Body of pancreas (tissue), 4 donors: ENCODE results near the gene ANTXR1. TPM values are rescaled to one million over a fixed set of nuclear protein-coding genes. Genes with fewer than 3 reads are reported as not detected.

Experiments used
- ATAC-seq: fragments of 150-250 bp; one replicate; pipeline ENCODE4 v1.9.1; 2016
- DNase-seq, 4 donors: peaks; one replicate each; pipeline ENCODE4 v3.0.0-alpha.2; 2019
- H3K27ac ChIP-seq, 4 donors: fragments of 200-600 bp; sonication (generic); 1 replicate in 3 of 4; 2 replicates in 1 of 4; pipeline versions ENCODE4 v1.5.1 to v1.6.1; 2016 to 2019; ENCODE audit warnings: mild to moderate bottlenecking in 1 of 4, mixed read lengths in 1 of 4, moderate library complexity in 1 of 4
- H3K27me3 ChIP-seq, 2 donors: fragments of 200-600 bp; sonication (generic); one replicate each; pipeline ENCODE4 v1.6.0; 2016; ENCODE audit warnings: mild to moderate bottlenecking in 1 of 2
- H3K36me3 ChIP-seq, 2 donors: fragments of 200-600 bp; sonication (generic); replicated peaks in 1 of 2; 2 replicates each; pipeline ENCODE4 v1.5.1; 2016; ENCODE audit warnings: low read depth in 2 of 2; ENCODE audit not compliant: insufficient read depth in 1 of 2
- H3K4me1 ChIP-seq: fragments of 200-600 bp; sonication (generic); one replicate; pipeline ENCODE4 v1.6.0; 2016
- H3K4me3 ChIP-seq, 2 donors: fragments of 200-600 bp; sonication (generic); 1 replicate in 1 of 2; 2 replicates in 1 of 2; pipeline ENCODE4 v1.5.1; 2016 to 2019
- H3K9me3 ChIP-seq, 3 donors: fragments of 200-600 bp; sonication (generic); 1 replicate in 2 of 3; 2 replicates in 1 of 3; pipeline ENCODE4 v1.5.1; 2016
- POLR2A ChIP-seq, 3 donors: fragments of 450-650 bp; IDR thresholded peaks; one replicate each; pipeline ENCODE4 v1.6.1; 2016; ENCODE audit warnings: antibody characterized with exemption in 3 of 3, mild to moderate bottlenecking in 2 of 3
- WGBS, 2 donors: methylation state at CpG; one replicate each; pipeline ENCODE4 v1.1.5; 2017; 5-methylcytosine and 5-hydroxymethylcytosine counted together
- intact Hi-C: fragments of 100-400 bp; cut with DNase I; formaldehyde crosslinking; loops from one replicate; pipeline ENCODE4 v1.15.1; 2023
- total RNA-seq, 2 donors: library from RNA; depleted of rRNA; stranded (reverse); fragments of >200 nt; gene quantifications; one replicate each; pipeline ENCODE4 v1.1.0, GENCODE V29; 2016
- TF ChIP-seq, protein P1 (sequence below), 7 experiments: fragments of 450-650 bp in 4 of 7; fragments of 200-600 bp in 3 of 7; sonication (generic) in 3 of 7; IDR thresholded peaks; one replicate each; pipeline ENCODE4 v1.5.1; 2016 to 2019; ENCODE audit warnings: antibody characterized with exemption in 7 of 7

The ANTXR1 gene
- total RNA-seq, 2 donors from 2014 or later, result 9.3 to 11.2 TPM

DNA sequence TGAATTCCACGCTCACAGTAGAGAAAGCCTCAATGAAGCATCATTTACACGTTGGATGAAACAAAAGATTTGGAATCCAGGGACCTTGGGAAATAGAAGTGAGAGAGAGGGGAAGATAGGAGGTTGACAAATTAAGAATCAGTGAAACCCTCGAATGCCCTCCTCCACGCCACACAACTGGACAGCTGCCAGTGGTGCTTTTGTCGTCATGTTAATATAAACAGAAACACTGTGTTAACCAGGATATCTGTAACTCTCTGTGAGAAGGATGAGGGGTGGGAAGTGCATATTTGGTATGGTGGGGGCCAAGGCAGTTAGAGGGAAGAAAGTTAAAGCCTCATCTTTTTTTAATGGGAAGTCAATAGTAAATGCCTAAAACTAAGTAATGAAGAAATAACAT is 265.4 kb downstream of the ANTXR1 start:
- intact Hi-C loops, result no loop called here
- DNase-seq (no peak), ATAC-seq (no peak)
- Histone ChIP-seq H3K4me3 (no peak overlapping the region), H3K9me3 (no peaks in the 10 kb centered on the region), H3K4me1 (no peaks in the 10 kb centered on the region), H3K27ac (no peak overlapping the region), H3K27me3 (no peaks in the 10 kb centered on the region), H3K36me3 (no peaks in the 10 kb centered on the region)
- TF ChIP-seq, protein P1, sequence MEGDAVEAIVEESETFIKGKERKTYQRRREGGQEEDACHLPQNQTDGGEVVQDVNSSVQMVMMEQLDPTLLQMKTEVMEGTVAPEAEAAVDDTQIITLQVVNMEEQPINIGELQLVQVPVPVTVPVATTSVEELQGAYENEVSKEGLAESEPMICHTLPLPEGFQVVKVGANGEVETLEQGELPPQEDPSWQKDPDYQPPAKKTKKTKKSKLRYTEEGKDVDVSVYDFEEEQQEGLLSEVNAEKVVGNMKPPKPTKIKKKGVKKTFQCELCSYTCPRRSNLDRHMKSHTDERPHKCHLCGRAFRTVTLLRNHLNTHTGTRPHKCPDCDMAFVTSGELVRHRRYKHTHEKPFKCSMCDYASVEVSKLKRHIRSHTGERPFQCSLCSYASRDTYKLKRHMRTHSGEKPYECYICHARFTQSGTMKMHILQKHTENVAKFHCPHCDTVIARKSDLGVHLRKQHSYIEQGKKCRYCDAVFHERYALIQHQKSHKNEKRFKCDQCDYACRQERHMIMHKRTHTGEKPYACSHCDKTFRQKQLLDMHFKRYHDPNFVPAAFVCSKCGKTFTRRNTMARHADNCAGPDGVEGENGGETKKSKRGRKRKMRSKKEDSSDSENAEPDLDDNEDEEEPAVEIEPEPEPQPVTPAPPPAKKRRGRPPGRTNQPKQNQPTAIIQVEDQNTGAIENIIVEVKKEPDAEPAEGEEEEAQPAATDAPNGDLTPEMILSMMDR (IDR thresholded peaks at IDR 0.05), result no peak
- no peak for TF ChIP-seq POLR2A (IDR thresholded peaks at IDR 0.05)
- WGBS, 2 donors, result 37 to 58% methylated on average over 5 of the region's 5 CpGs

DNA sequence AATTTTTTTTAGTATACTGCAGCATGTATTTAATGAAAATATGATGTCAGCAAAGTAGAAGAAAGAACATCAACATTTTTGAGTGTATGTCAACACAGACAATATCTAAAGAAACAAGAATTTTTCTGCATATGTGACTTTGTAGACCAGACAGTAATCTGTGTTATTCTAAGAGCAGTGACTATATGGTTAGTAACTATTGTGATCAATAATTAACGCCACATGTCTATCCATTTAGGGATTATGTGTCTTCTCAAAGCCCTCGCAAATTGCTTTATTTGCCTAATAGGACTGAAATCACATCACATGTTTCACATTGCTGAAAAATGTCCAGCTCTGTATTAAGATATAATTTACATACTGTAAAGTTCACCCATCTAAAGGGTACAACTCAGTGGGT is 266.2 kb downstream of the ANTXR1 start:
- no peaks in the 10 kb centered on the region for H3K27me3 ChIP-seq
- H3K4me1 ChIP-seq, result no peaks in the 10 kb centered on the region
- no peak overlapping the region for H3K4me3 ChIP-seq
- DNase-seq, result no peak
- no peak for TF ChIP-seq POLR2A (IDR thresholded peaks at IDR 0.05)
- TF ChIP-seq, protein P1 (IDR thresholded peaks at IDR 0.05), result no peak
- intact Hi-C loops, result no loop called here
- H3K27ac ChIP-seq, result no peak overlapping the region
- no peak for ATAC-seq
- WGBS, 2 donors, result 80 to 81% methylated on average over 2 of the region's 2 CpGs
- no peaks in the 10 kb centered on the region for H3K36me3 ChIP-seq
- no peaks in the 10 kb centered on the region for H3K9me3 ChIP-seq

DNA sequence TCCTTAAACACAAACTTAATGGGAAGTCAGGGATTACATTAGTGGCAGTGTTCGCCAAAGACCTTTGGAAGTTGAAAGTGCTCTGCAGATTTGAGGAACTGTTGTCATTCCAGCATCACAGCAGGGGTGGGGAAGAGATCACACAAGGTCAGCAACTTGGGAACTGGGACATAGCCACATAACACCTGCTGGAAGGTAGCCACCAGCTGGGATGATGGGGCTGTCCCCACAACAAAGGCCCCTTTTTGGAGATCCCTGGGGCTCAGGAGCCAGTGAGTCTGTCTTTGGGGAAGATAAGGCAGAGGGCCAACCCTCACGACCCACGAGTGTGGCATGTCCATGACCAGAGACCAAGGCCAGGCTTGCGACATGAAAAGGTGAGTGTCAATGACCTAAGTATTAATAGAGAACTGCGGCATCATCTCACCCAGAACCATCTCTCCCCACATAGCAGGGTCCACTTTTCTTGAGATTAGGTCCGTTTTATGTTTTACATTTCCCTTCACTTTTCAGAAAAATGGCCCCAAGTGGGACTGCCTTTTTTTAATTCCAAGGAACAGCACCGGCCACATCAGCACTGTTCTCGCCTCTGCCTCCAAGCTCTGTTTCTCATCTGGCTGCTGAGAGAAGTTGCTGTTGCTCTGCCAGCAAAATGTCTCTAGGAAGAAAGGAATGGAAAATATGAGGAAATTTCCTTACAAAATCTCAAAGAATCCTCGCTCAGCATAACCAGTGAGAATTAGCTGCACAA is 267.1 kb downstream of the ANTXR1 start:
- Histone ChIP-seq H3K9me3 (no peaks in the 10 kb centered on the region), H3K36me3 (no peaks in the 10 kb centered on the region), H3K27me3 (no peaks in the 10 kb centered on the region), H3K4me3 (no peak overlapping the region), H3K4me1 (no peaks in the 10 kb centered on the region), H3K27ac (no peak overlapping the region)
- no peak for DNase-seq
- WGBS, 2 donors, result 70 to 71% methylated on average over 9 of the region's 9 CpGs
- intact Hi-C loops, result no loop called here
- TF ChIP-seq, protein P1 (IDR thresholded peaks at IDR 0.05), result no peak
- TF ChIP-seq POLR2A (IDR thresholded peaks at IDR 0.05), result no peak
- ATAC-seq, result no peak

DNA sequence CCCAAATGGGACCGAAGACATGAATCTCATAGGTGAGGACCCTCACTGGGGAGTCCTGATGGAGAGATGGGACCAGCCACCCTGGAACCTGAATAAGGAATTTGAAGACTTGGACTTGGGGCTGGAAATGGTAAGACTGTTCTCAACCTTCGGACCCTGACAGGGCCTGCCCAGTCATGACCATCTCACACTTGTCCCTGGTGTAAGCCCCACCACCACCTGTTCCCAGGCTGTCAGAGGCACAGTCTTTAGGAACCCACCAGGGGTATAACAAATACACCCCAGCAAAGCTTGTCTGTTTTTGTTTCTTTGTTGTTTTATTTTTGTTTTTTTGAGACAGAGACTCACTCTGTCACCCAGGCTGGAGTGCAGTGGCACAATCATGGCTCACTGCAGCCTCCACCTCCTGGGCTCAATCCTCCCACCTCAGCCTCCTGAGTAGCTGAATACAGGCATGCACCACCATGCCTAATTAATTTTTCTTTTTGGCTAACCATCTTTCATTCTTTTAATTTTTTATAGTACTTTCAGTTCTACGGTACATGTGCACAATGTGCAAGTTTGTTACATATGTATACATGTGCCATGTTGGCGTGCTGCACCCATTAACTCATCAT is 267.9 kb downstream of the ANTXR1 start:
- ATAC-seq, result no peak

More for the DNA sequence above, 267.9 kb downstream of the ANTXR1 start:
- Histone ChIP-seq H3K27ac (no peak overlapping the region), H3K27me3 (no peaks in the 10 kb centered on the region), H3K4me3 (no peak overlapping the region), H3K36me3 (no peaks in the 10 kb centered on the region), H3K4me1 (no peaks in the 10 kb centered on the region), H3K9me3 (no peaks in the 10 kb centered on the region)
- TF ChIP-seq, protein P1 (IDR thresholded peaks at IDR 0.05), result no peak
- TF ChIP-seq POLR2A (IDR thresholded peaks at IDR 0.05), result no peak
- intact Hi-C loops, result no loop called here
- WGBS, 2 donors, result 90 to 93% methylated on average over 4 of the region's 4 CpGs
- DNase-seq, result no peak
